ENCODE measurements around the gene DCTPP1.

The DCTPP1 gene

DNA sequence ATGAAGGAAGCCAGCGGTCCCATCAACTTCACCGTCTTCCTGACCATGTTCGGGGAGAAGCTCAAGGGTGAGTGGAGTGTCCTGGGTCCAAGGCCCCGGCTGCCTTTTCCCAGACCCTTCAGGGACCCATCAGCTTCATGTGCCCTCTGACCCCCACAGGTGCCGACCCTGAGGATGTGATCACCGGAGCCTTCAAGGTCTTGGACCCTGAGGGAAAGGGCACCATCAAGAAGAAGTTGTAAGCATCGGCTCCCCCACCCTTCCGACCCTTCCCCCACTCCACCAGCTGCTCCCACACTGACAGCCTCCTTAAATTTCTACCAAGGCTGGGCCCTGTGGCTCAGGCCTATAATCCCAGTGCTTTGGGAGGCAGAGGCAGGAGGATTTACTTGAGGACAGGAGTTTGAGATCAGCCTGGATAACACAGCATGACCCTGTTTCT lies 53.3 kb downstream of the DCTPP1 start:
- TF ChIP-seq, protein P1, sequence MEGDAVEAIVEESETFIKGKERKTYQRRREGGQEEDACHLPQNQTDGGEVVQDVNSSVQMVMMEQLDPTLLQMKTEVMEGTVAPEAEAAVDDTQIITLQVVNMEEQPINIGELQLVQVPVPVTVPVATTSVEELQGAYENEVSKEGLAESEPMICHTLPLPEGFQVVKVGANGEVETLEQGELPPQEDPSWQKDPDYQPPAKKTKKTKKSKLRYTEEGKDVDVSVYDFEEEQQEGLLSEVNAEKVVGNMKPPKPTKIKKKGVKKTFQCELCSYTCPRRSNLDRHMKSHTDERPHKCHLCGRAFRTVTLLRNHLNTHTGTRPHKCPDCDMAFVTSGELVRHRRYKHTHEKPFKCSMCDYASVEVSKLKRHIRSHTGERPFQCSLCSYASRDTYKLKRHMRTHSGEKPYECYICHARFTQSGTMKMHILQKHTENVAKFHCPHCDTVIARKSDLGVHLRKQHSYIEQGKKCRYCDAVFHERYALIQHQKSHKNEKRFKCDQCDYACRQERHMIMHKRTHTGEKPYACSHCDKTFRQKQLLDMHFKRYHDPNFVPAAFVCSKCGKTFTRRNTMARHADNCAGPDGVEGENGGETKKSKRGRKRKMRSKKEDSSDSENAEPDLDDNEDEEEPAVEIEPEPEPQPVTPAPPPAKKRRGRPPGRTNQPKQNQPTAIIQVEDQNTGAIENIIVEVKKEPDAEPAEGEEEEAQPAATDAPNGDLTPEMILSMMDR (IDR thresholded peaks at IDR 0.05; ENCODE audit: low read depth, low read length, missing control alignments) = no peak
- no peak overlapping the region for H3K4me3 ChIP-seq (replicated peaks; ENCODE audit: low read depth, low read length)
- DNase-seq (ENCODE audit: extremely low read depth, low read depth) = no peak

DNA sequence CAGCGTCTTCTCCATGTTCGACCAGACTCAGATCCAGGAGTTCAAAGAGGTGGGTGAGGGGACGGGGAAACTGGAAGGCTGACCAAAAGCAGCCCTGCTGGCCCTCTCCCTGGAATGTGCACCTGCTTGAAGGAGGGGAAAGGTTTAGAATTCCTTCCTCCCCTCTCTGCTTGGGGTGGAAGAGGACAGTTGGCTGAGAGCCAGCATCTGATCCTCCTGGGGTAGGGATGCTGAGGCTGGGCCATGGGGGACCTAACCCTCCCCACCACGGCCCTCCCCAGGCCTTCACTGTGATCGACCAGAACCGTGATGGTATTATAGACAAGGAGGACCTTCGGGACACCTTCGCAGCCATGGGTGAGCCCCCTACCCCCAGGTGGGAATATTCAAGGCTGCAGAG lies 54.0 kb downstream of the DCTPP1 start:
- no peak for DNase-seq (ENCODE audit: extremely low read depth, low read depth)

GRCh38 chr16:30374538-30374937 lies 55.3 kb downstream of the DCTPP1 start, which contains the start of gene MYL11:
Gene MYL11, plus strand, starts transcription at chr16:30374802. Its CDS starts 56 bp downstream, at chr16:30374858.
- TF ChIP-seq, protein P1 (IDR thresholded peaks at IDR 0.05; ENCODE audit: low read depth, low read length, missing control alignments) = no peak

More for the DNA sequence above, 54.0 kb downstream of the DCTPP1 start:
- H3K4me3 ChIP-seq (replicated peaks; ENCODE audit: low read depth, low read length) = no peak overlapping the region
- TF ChIP-seq, protein P1 (IDR thresholded peaks at IDR 0.05; ENCODE audit: low read depth, low read length, missing control alignments) = no peak

More at GRCh38 chr16:30374538-30374937, 55.3 kb downstream of the DCTPP1 start, which contains the start of gene MYL11:
- no peak within 1 kb of the TSS for H3K4me3 ChIP-seq (replicated peaks; ENCODE audit: low read depth, low read length)
- DNase-seq (ENCODE audit: extremely low read depth, low read depth) = no peak

Data from HFF-Myc (cell line).